GM12892 (cell line): Measurements from ENCODE around the gene ZNF536.
"Not testable (repeated sequence)": the region's sequence is repeated elsewhere in the genome, so short reads cannot be mapped to it uniquely, and the experiment has no call there.

Source experiments
- POLR2A ChIP-seq: IDR thresholded peaks from 2 replicates; pipeline ENCODE4 v1.6.1; 2011; ENCODE audit warnings: low read depth, low read length, control low read depth
- POLR2AphosphoS5 ChIP-seq: IDR thresholded peaks from 2 replicates; pipeline ENCODE4 v1.6.1; 2011; ENCODE audit warnings: low read depth, low read length, control low read depth

DNA sequence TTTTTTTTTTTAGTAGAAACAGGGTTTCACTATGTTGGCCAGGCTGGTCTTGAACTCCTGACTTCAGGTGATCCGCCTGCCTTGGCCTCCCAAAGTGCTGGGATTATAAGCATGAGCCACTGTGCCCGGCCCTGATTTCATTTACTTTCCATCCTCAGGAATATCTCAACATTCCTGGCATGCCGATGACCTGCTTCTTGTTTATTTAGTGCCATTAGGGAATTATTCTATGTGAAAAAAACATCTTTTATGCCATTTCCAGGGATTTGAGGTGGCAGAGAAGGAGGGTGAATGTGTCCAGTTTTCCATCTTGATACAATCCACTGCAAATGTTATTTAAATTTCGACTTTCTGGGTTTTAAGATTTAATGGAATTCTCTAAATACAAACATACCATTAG is 45.0 kb downstream of the ZNF536 start:
- not testable (repeated sequence) for TF ChIP-seq POLR2AphosphoS5, POLR2A
